HEK293 (cell line): ENCODE measurements around the gene ABTB2.

Source experiments
- HOXC10 ChIP-seq: sonication (generic); formaldehyde crosslinking; IDR thresholded peaks from 2 replicates; pipeline ENCODE4 v1.8.1; 2023; ENCODE audit warnings: mild to moderate bottlenecking, missing genetic modification reagents
- OVOL3 ChIP-seq: fragments of 450-650 bp; formaldehyde crosslinking; IDR thresholded peaks from 2 replicates; pipeline ENCODE4 v1.5.1; 2016; ENCODE audit warnings: missing biosample characterization, missing genetic modification characterization
- SCRT1 ChIP-seq: fragments of 450-650 bp; formaldehyde crosslinking; IDR thresholded peaks from 2 replicates; pipeline ENCODE4 v1.5.1; 2016; ENCODE audit warnings: missing biosample characterization, missing genetic modification characterization, borderline replicate concordance
- ZBTB20 ChIP-seq: fragments of 450-650 bp; formaldehyde crosslinking; IDR thresholded peaks from 2 replicates; pipeline ENCODE4 v1.5.1; 2016; ENCODE audit warnings: missing biosample characterization, missing genetic modification characterization
- ZEB2 ChIP-seq: fragments of 450-650 bp; formaldehyde crosslinking; IDR thresholded peaks from 2 replicates; pipeline ENCODE4 v1.5.1; 2016; ENCODE audit warnings: missing biosample characterization, missing genetic modification characterization
- ZFP3 ChIP-seq: fragments of 450-650 bp; formaldehyde crosslinking; IDR thresholded peaks from 2 replicates; pipeline ENCODE4 v1.5.1; 2016; ENCODE audit warnings: low read depth, missing biosample characterization, missing genetic modification characterization
- ZFP37 ChIP-seq: fragments of 450-650 bp; formaldehyde crosslinking; IDR thresholded peaks from 2 replicates; pipeline ENCODE4 v1.5.1; 2016; ENCODE audit warnings: missing biosample characterization, missing genetic modification characterization
- ZNF10 ChIP-seq: fragments of 450-650 bp; formaldehyde crosslinking; IDR thresholded peaks from 2 replicates; pipeline ENCODE4 v1.5.1; 2017; ENCODE audit warnings: missing biosample characterization, missing genetic modification characterization
- ZNF114 ChIP-seq: fragments of 450-650 bp; formaldehyde crosslinking; IDR thresholded peaks from 2 replicates; pipeline ENCODE4 v1.5.0; 2017; ENCODE audit warnings: missing biosample characterization, missing genetic modification characterization
- ZNF157 ChIP-seq: fragments of 450-650 bp; formaldehyde crosslinking; IDR thresholded peaks from 2 replicates; pipeline ENCODE4 v1.5.1; 2016; ENCODE audit warnings: missing biosample characterization, missing genetic modification characterization
- ZNF169 ChIP-seq: fragments of 450-650 bp; formaldehyde crosslinking; IDR thresholded peaks from 2 replicates; pipeline ENCODE4 v1.5.1; 2016; ENCODE audit warnings: missing biosample characterization, missing genetic modification characterization
- ZNF175 ChIP-seq: fragments of 450-650 bp; formaldehyde crosslinking; IDR thresholded peaks from 2 replicates; pipeline ENCODE4 v1.5.1; 2016; ENCODE audit warnings: missing biosample characterization, missing genetic modification characterization
- ZNF302 ChIP-seq: fragments of 450-650 bp; formaldehyde crosslinking; IDR thresholded peaks from 2 replicates; pipeline ENCODE4 v1.5.1; 2016; ENCODE audit warnings: missing biosample characterization, missing genetic modification characterization, low read depth
- ZNF311 ChIP-seq: fragments of 450-650 bp; formaldehyde crosslinking; IDR thresholded peaks from 2 replicates; pipeline ENCODE4 v1.5.1; 2017; ENCODE audit warnings: missing biosample characterization, missing genetic modification characterization, borderline replicate concordance
- ZNF354C ChIP-seq: fragments of 450-650 bp; formaldehyde crosslinking; IDR thresholded peaks from 2 replicates; pipeline ENCODE4 v1.5.1; 2016; ENCODE audit warnings: missing biosample characterization, missing genetic modification characterization, low read depth, borderline replicate concordance
- ZNF37A ChIP-seq: fragments of 450-650 bp; IDR thresholded peaks from 2 replicates; pipeline ENCODE4 v1.5.1; 2018; ENCODE audit warnings: missing biosample characterization, missing genetic modification characterization
- ZNF521 ChIP-seq: fragments of 450-650 bp; formaldehyde crosslinking; IDR thresholded peaks from 2 replicates; pipeline ENCODE4 v1.5.1; 2017; ENCODE audit warnings: missing biosample characterization, mild to moderate bottlenecking, missing genetic modification characterization
- ZNF548 ChIP-seq: fragments of 450-650 bp; formaldehyde crosslinking; IDR thresholded peaks from 2 replicates; pipeline ENCODE4 v1.5.1; 2016; ENCODE audit warnings: missing biosample characterization, missing genetic modification characterization
- ZNF654 ChIP-seq: fragments of 450-650 bp; formaldehyde crosslinking; IDR thresholded peaks from 2 replicates; pipeline ENCODE4 v1.5.1; 2016; ENCODE audit warnings: low read depth, missing biosample characterization, missing genetic modification characterization
- ZNF791 ChIP-seq: fragments of 450-650 bp; formaldehyde crosslinking; IDR thresholded peaks from 2 replicates; pipeline ENCODE4 v1.5.1; 2016; ENCODE audit warnings: missing biosample characterization, missing genetic modification characterization
- ZSCAN30 ChIP-seq: fragments of 450-650 bp; IDR thresholded peaks from 2 replicates; pipeline ENCODE4 v1.5.1; 2018; ENCODE audit warnings: missing biosample characterization, mild to moderate bottlenecking, missing genetic modification characterization, moderate library complexity
- TF ChIP-seq, protein P1 (sequence below): fragments of 450-650 bp; formaldehyde crosslinking; IDR thresholded peaks from 2 replicates; pipeline ENCODE4; 2016; ENCODE audit warnings: missing biosample characterization, missing genetic modification characterization
- TF ChIP-seq, protein P2 (sequence below): fragments of 450-650 bp; formaldehyde crosslinking; IDR thresholded peaks from 2 replicates; pipeline ENCODE4 v1.5.1; 2017; ENCODE audit warnings: missing biosample characterization, missing genetic modification characterization
- TF ChIP-seq, protein P3 (sequence below): fragments of 450-650 bp; formaldehyde crosslinking; IDR thresholded peaks from 2 replicates; pipeline ENCODE4 v1.5.1; 2016; ENCODE audit warnings: missing biosample characterization, missing genetic modification characterization
- TF ChIP-seq, protein P4 (sequence below): fragments of 450-650 bp; formaldehyde crosslinking; IDR thresholded peaks from 2 replicates; pipeline ENCODE4 v1.5.1; 2016; ENCODE audit warnings: missing biosample characterization, missing genetic modification characterization
- TF ChIP-seq, protein P5 (sequence below): fragments of 450-650 bp; formaldehyde crosslinking; IDR thresholded peaks from 2 replicates; pipeline ENCODE4 v1.5.1; 2016; ENCODE audit warnings: missing biosample characterization, missing genetic modification characterization
- TF ChIP-seq, protein P6 (sequence below): fragments of 450-650 bp; formaldehyde crosslinking; IDR thresholded peaks from 2 replicates; pipeline ENCODE4 v1.5.1; 2016; ENCODE audit warnings: missing biosample characterization, missing genetic modification characterization
- TF ChIP-seq, protein P7 (sequence below): fragments of 450-650 bp; formaldehyde crosslinking; optimal IDR thresholded peaks from 2 replicates; pipeline ENCODE3; 2016; ENCODE audit warnings: missing biosample characterization, mild to moderate bottlenecking, missing genetic modification characterization

Gene ABTB2

DNA sequence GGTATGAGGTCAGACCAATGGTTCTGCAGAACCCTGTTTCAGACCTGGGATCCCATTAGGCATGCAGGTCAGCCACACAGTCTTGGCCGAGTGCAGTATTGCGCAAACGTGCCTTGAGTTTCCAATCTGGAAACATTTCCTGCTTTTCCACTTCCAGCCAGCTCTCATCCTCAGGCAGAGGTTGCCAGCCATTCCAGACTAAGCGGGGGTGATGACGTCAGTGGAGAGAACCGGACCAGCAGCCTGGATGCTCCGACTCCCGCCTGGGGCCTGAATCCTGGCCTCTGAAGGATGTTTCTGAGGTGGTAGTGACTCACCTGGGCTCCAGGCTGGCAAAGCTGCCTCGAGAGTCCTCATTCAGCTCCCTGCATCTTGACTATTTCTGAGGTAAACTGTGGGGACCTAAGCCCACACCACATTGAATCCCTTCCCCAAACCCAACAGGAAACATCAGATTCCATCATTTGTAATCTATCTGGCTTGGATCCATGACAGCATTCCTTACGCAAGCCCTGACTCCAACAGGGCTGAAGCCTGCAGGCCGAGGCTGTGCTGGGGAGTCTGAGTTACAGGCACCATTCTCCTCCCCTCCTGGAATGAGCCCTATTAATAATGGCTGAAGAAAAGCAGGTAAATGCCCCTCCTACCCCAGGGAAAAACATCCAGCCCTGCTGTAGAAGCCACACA lies 83.0 kb downstream of the ABTB2 start (continued):
- TF ChIP-seq ZNF521 (tag by site-specific recombination) (no peak), ZNF157 (no peak), ZEB2 (tag by site-specific recombination) (no peak), ZNF175 (tag by site-specific recombination) (no peak), ZNF311 (no peak), OVOL3 (no peak), ZNF791 (no peak), ZNF654 (tag by site-specific recombination) (no peak), ZBTB20 (tag by site-specific recombination) (no peak), ZSCAN30 (no peak), ZFP3 (tag by site-specific recombination) (no peak), ZNF114 (tag by site-specific recombination) (no peak), ZNF10 (no peak), ZNF548 (tag by site-specific recombination) (no peak), ZNF37A (tag by site-specific recombination) (no peak), ZNF302 (tag by site-specific recombination) (no peak), ZNF169 (tag by site-specific recombination) (no peak), ZNF354C (no peak), SCRT1 (tag by site-specific recombination) (no peak), HOXC10 (CRISPR knock-in tag) (no peak), ZFP37 (tag by site-specific recombination) (no peak)
- TF ChIP-seq, protein P1, sequence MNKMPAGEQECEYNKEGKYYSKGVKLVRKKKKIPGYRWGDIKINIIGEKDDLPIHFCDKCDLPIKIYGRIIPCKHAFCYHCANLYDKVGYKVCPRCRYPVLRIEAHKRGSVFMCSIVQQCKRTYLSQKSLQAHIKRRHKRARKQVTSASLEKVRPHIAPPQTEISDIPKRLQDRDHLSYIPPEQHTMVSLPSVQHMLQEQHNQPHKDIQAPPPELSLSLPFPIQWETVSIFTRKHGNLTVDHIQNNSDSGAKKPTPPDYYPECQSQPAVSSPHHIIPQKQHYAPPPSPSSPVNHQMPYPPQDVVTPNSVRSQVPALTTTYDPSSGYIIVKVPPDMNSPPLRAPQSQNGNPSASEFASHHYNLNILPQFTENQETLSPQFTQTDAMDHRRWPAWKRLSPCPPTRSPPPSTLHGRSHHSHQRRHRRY, result no peak
- TF ChIP-seq, protein P2, sequence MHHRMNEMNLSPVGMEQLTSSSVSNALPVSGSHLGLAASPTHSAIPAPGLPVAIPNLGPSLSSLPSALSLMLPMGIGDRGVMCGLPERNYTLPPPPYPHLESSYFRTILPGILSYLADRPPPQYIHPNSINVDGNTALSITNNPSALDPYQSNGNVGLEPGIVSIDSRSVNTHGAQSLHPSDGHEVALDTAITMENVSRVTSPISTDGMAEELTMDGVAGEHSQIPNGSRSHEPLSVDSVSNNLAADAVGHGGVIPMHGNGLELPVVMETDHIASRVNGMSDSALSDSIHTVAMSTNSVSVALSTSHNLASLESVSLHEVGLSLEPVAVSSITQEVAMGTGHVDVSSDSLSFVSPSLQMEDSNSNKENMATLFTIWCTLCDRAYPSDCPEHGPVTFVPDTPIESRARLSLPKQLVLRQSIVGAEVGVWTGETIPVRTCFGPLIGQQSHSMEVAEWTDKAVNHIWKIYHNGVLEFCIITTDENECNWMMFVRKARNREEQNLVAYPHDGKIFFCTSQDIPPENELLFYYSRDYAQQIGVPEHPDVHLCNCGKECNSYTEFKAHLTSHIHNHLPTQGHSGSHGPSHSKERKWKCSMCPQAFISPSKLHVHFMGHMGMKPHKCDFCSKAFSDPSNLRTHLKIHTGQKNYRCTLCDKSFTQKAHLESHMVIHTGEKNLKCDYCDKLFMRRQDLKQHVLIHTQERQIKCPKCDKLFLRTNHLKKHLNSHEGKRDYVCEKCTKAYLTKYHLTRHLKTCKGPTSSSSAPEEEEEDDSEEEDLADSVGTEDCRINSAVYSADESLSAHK (tag by site-specific recombination), result no peak
- TF ChIP-seq, protein P3, sequence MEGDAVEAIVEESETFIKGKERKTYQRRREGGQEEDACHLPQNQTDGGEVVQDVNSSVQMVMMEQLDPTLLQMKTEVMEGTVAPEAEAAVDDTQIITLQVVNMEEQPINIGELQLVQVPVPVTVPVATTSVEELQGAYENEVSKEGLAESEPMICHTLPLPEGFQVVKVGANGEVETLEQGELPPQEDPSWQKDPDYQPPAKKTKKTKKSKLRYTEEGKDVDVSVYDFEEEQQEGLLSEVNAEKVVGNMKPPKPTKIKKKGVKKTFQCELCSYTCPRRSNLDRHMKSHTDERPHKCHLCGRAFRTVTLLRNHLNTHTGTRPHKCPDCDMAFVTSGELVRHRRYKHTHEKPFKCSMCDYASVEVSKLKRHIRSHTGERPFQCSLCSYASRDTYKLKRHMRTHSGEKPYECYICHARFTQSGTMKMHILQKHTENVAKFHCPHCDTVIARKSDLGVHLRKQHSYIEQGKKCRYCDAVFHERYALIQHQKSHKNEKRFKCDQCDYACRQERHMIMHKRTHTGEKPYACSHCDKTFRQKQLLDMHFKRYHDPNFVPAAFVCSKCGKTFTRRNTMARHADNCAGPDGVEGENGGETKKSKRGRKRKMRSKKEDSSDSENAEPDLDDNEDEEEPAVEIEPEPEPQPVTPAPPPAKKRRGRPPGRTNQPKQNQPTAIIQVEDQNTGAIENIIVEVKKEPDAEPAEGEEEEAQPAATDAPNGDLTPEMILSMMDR (tag by site-specific recombination), result no peak
- TF ChIP-seq, protein P4, sequence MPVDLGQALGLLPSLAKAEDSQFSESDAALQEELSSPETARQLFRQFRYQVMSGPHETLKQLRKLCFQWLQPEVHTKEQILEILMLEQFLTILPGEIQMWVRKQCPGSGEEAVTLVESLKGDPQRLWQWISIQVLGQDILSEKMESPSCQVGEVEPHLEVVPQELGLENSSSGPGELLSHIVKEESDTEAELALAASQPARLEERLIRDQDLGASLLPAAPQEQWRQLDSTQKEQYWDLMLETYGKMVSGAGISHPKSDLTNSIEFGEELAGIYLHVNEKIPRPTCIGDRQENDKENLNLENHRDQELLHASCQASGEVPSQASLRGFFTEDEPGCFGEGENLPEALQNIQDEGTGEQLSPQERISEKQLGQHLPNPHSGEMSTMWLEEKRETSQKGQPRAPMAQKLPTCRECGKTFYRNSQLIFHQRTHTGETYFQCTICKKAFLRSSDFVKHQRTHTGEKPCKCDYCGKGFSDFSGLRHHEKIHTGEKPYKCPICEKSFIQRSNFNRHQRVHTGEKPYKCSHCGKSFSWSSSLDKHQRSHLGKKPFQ, result no peak
- TF ChIP-seq, protein P5, sequence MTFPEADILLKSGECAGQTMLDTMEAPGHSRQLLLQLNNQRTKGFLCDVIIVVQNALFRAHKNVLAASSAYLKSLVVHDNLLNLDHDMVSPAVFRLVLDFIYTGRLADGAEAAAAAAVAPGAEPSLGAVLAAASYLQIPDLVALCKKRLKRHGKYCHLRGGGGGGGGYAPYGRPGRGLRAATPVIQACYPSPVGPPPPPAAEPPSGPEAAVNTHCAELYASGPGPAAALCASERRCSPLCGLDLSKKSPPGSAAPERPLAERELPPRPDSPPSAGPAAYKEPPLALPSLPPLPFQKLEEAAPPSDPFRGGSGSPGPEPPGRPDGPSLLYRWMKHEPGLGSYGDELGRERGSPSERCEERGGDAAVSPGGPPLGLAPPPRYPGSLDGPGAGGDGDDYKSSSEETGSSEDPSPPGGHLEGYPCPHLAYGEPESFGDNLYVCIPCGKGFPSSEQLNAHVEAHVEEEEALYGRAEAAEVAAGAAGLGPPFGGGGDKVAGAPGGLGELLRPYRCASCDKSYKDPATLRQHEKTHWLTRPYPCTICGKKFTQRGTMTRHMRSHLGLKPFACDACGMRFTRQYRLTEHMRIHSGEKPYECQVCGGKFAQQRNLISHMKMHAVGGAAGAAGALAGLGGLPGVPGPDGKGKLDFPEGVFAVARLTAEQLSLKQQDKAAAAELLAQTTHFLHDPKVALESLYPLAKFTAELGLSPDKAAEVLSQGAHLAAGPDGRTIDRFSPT (tag by site-specific recombination), result 0 out of 2 replicates have a peak, but pooled peaks have one; percentile 23
- TF ChIP-seq, protein P6, sequence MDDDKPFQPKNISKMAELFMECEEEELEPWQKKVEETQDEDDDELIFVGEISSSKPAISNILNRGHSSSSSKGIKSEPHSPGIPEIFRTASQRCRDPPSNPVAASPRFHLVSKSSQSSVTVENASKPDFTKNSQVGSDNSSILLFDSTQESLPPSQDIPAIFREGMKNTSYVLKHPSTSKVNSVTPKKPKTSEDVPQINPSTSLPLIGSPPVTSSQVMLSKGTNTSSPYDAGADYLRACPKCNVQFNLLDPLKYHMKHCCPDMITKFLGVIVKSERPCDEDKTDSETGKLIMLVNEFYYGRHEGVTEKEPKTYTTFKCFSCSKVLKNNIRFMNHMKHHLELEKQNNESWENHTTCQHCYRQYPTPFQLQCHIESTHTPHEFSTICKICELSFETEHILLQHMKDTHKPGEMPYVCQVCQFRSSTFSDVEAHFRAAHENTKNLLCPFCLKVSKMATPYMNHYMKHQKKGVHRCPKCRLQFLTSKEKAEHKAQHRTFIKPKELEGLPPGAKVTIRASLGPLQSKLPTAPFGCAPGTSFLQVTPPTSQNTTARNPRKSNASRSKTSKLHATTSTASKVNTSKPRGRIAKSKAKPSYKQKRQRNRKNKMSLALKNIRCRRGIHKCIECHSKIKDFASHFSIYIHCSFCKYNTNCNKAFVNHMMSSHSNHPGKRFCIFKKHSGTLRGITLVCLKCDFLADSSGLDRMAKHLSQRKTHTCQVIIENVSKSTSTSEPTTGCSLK (tag by site-specific recombination), result no peak
- TF ChIP-seq, protein P7, sequence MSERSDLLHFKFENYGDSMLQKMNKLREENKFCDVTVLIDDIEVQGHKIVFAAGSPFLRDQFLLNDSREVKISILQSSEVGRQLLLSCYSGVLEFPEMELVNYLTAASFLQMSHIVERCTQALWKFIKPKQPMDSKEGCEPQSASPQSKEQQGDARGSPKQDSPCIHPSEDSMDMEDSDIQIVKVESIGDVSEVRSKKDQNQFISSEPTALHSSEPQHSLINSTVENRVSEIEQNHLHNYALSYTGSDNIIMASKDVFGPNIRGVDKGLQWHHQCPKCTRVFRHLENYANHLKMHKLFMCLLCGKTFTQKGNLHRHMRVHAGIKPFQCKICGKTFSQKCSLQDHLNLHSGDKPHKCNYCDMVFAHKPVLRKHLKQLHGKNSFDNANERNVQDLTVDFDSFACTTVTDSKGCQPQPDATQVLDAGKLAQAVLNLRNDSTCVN (tag by site-specific recombination), result no peak
